Lung (tissue), 12 donors: ENCODE results near the gene KCNH4. TPM values are rescaled to one million over a fixed set of nuclear protein-coding genes. Genes with fewer than 3 reads are reported as not detected.
A peak's percentile ranks its signal among the peaks of the same experiment; 100 is the strongest.

Source experiments
- ATAC-seq: fragments of 200-7000 bp; cut with Tn5 transposase; one replicate; pipeline ENCODE4 v1.9.1; 2020; ENCODE audit warnings: moderate number of reproducible peaks; ENCODE audit not compliant: insufficient read depth, low FRiP score
- DNase-seq, 3 donors: peaks; one replicate each; pipeline ENCODE4 v3.0.0-alpha.2; 2013 to 2017
- H3K27ac ChIP-seq, 2 donors: one replicate each; pipeline ENCODE4 v1.5.1; 2013; ENCODE audit warnings: mild to moderate bottlenecking in 2 of 2, moderate library complexity in 2 of 2, control low read depth in 1 of 2, inconsistent platforms in 1 of 2, low read depth in 1 of 2, low read length in 1 of 2
- H3K27me3 ChIP-seq, 3 donors: one replicate each; pipeline ENCODE4 v1.5.1; 2013; ENCODE audit warnings: low read length in 2 of 3; ENCODE audit not compliant: control insufficient read depth in 3 of 3, insufficient read depth in 3 of 3
- H3K36me3 ChIP-seq, 4 donors: one replicate each; pipeline ENCODE4 v1.5.1; 2013; ENCODE audit warnings: low read length in 4 of 4, mild to moderate bottlenecking in 1 of 4, moderate library complexity in 1 of 4; ENCODE audit not compliant: control insufficient read depth in 4 of 4, insufficient read depth in 4 of 4
- H3K4me1 ChIP-seq, 5 donors: one replicate each; pipeline ENCODE4 v1.5.1; 2013; ENCODE audit warnings: low read length in 5 of 5, mild to moderate bottlenecking in 2 of 5, moderate library complexity in 1 of 5; ENCODE audit not compliant: control insufficient read depth in 5 of 5, insufficient read depth in 5 of 5
- H3K4me3 ChIP-seq: one replicate; pipeline ENCODE4 v1.5.1; 2013; ENCODE audit warnings: mild to moderate bottlenecking, control low read depth, moderate library complexity
- H3K9ac ChIP-seq, 2 donors: one replicate each; pipeline ENCODE4 v1.5.1; 2013; ENCODE audit warnings: low read length in 2 of 2, control low read depth in 1 of 2; ENCODE audit not compliant: insufficient read depth in 1 of 2
- H3K9me3 ChIP-seq, 4 donors: one replicate each; pipeline ENCODE4 v1.5.1; 2013; ENCODE audit warnings: low read length in 3 of 4, mild to moderate bottlenecking in 1 of 4, moderate library complexity in 1 of 4; ENCODE audit not compliant: control insufficient read depth in 4 of 4, insufficient read depth in 3 of 4
- CTCF ChIP-seq: IDR thresholded peaks from 2 replicates; pipeline ENCODE4 v1.5.1; 2012; ENCODE audit warnings: mild to moderate bottlenecking; ENCODE audit errors: control extremely low read depth, extremely low read depth
- WGBS, 2 donors: extraction: QIAGEN DNeasy Blood & Tissue Kit; methylation state at CpG; one replicate each; pipeline ENCODE4 v1.1.7; 2013; 5-methylcytosine and 5-hydroxymethylcytosine counted together
- polyA plus RNA-seq, 2 donors: library from polyadenylated mRNA; stranded (reverse); fragments of 200-250 nt; gene quantifications; one replicate each; pipeline ENCODE4 v1.2.1, GENCODE V29; 2013
- total RNA-seq, 2 donors: library from RNA; depleted of rRNA in 1 of 2; stranded (reverse); fragments of >200 nt in 1 of 2; gene quantifications; one replicate each; pipeline ENCODE4 v1.2.1, GENCODE V29; 2014 to 2021
- donor health status: control.
- donor health status: control.
- donor health status: Bipolar disorder and iron deficiency.
- donor health status: healthy.
- donor health status: DM: yes; HTN: yes; CAD: no.

Gene KCNH4
- total and polyA plus RNA-seq, 4 donors, result 0.04 to 0.57 (median 0.21) TPM

DNA sequence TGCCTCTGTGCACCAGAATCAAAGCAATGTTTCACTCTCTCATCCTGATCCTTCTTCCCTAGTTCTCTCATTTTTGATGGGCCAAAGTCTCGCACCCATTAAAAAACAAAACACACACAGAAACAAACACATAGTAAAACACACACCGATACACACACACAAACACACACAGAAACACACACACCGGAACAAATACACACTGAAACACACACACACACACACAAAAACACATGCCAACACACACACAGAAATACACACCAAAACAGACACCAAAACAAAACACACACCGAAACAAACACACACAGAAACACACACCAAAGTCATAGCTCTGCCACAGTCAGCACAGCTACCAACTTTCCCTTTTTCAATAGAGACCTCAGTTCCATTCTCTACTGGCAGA is 49.7 kb downstream of the KCNH4 start:
- whole genome bisulfite sequencing, 2 donors, result 91 to 95% methylated on average over 4 of the region's 4 CpGs
- no peak for DNase-seq
- H3K4me3 ChIP-seq, result no peak overlapping the region
- no peak overlapping the region for H3K9ac ChIP-seq
- TF ChIP-seq CTCF, result no peak
- ATAC-seq, result no peak
- no peaks in the 10 kb centered on the region for H3K9me3 ChIP-seq
- peaks cover 7 to 43% (median 23%) of the 10 kb centered on the region in 5 donors for H3K4me1 ChIP-seq
- H3K36me3 ChIP-seq, result peaks cover 0 to 33% (median 27%) of the 10 kb centered on the region in 4 donors
- no peaks in the 10 kb centered on the region for H3K27me3 ChIP-seq
- peak overlapping the region; percentile 52 to 81 for H3K27ac ChIP-seq

GRCh38 chr17:42130310-42130936 is 50.5 kb downstream of the KCNH4 start:
- Histone ChIP-seq H3K9ac (no peak overlapping the region), H3K4me1 (peaks cover 4 to 40% (median 19%) of the 10 kb centered on the region in 5 donors), H3K27ac (peak overlapping the region; percentile 49 to 81), H3K36me3 (peaks cover 7 to 40% (median 26%) of the 10 kb centered on the region in 4 donors), H3K27me3 (no peaks in the 10 kb centered on the region), H3K4me3 (no peak overlapping the region), H3K9me3 (no peaks in the 10 kb centered on the region)
- WGBS, 2 donors, result 90 to 94% methylated on average over 16 of the region's 16 CpGs
- ATAC-seq (no peak), DNase-seq (no peak)
- no peak for TF ChIP-seq CTCF

DNA sequence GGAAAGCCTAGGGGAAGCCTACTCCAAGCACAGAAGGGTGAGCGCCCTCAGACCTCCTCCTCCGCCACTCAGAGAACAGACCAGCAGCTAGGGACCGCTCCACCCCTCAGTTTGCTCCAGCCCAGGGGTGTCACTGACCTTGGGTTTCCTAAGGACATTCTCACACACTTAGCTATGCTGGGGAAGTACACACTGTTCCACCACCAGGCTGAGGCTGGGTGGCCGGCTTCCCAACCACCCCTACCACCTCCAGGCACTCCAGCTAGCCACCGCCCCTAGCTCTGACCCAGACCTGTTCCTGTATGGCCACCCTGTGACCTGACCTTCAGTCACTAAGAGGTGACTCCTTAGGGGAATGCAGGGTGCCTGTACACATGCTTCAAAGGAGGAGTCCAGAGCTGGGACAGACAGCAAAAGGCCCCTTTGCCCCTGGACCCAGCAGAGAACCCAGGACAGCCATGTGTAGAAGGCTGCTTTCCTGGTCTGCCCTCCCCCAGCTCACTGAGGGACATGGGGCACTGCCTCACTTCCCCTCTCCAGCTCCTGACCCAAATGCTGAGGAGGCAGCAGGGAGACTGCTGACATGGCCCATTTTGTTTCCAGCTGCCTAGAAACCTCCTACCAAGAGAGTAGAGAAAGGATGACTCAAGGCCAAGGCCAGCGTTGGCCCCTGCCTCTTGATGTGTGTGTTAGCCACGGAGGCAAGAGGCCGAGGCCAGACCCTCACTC is 51.7 kb downstream of the KCNH4 start:
- Histone ChIP-seq H3K27ac (peak overlapping the region in 1 of 2 donors; percentile 81), H3K36me3 (peaks cover 7 to 46% (median 28%) of the 10 kb centered on the region in 4 donors), H3K4me3 (no peak overlapping the region), H3K9ac (no peak overlapping the region), H3K9me3 (no peaks in the 10 kb centered on the region), H3K27me3 (no peaks in the 10 kb centered on the region), H3K4me1 (peaks cover 3 to 36% (median 12%) of the 10 kb centered on the region in 5 donors)
- TF ChIP-seq CTCF, result no peak
- DNase-seq, result no peak
- WGBS, 2 donors, result 83 to 96% methylated on average over 8 of the region's 8 CpGs
- ATAC-seq, result peak; percentile 44
